DLD1 (cell line): ENCODE measurements around the gene TCERG1L.

Source experiments
- in situ Hi-C: cut with HindIII; loops from 2 replicates; pipeline ENCODE4 v1.10.0; 2017; ENCODE audit warnings: low sequenced_read_pairs

TCERG1L gene

DNA sequence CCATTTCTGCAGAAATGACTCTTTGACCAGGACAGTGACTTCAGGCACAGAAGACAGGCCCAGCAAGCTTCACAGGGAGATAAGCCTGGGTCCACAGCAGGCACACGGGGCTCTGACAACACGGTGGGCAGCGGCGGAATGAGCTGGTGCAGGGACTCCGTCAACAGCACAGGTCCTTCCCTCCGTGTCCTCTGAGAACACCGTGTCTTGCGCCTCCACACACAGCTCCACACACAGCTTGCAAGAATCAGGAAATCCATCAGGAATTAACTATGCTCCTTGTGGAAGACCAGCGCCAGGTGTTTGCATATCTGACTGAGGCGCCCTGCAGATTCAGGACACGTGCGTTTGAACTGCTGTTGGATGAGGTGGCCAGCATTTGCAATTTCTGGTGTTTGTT, 39.6 kb downstream of the TCERG1L start:
- in situ Hi-C loops: no loop called here

GRCh38 chr10:131271195-131271880, 40.2 kb downstream of the TCERG1L start:
- in situ Hi-C loops: no loop called here

- in situ Hi-C loops: no loop called here
Observed at GRCh38 chr10:131270461-131271190, 40.9 kb downstream of the TCERG1L start.

DNA sequence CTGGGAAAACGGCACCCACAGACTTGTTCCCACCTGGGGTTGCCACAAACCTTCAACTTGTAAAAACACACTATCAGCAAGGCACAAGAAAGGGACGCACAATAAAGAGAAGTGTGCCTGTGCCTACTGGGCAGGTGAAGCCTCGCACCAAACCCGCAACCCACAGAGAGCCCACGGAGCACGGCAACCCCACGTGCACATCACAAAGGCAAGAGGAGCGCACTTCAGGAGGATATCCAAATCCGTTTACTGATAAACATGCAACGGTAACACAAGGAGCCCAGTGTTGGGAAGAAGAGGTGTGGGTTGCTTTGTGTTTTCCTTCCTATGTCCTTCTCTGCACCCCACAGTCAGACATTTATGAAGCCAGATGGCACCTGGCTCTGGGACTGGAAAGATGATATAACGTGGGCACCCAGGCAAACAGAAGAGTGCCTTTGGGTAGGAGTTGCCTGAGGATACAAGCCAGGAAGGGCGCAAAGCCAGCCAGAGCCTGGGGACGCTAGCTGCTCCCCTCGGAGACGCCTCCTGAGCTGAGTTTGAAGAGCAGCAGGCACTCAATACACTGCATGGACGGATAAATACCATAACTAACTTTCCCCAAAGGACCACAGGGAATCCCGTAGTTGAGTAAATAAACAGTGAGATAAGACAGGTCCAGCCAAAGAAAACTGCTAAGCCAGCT, 41.6 kb downstream of the TCERG1L start:
- in situ Hi-C loops: no loop called here

GRCh38 chr10:131267814-131268095, 43.8 kb downstream of the TCERG1L start:
- in situ Hi-C loops: no loop called here

DNA sequence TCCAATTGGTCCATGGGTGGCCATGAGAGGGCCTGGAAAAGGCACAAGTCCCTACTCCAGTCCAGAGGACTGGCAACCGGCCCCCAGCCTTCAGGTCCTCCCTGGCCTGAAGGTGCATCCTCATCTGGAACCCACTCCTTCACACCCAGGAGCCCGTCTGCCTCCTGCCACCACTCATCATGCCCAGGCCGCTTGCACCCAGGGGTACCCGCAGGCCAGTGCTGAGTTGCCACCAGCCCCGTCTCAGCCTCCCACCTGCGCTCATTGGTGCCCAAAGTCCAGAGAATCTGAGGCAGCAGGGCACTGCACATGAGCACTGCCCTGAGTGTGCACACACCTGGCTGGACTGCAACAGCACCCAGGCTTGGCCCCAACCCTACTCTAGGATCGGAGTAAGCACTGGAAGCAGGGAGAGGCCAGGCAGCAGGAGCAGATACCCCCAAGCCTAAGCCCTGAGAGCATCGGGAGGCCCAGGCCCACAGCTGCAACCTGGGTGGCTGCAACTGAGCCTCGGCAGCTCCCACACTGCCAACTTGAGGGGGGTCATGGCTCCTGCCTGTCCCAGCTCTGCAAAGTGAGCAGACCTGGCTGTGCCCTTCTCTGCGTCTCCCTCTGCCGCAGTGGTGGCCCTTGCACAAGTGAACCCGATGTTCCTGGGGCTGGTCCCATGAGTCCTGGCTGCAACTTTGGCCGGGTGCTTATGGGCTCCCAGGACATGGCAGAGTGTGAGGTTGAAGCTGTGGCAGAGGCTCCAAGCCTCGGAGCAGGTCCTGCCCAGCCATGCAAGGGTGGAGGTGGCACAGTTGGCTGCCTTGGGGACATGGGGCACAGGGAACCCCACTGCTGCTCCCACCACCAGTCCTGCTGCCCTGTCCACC, 44.3 kb downstream of the TCERG1L start:
- in situ Hi-C loops: no loop called here

GRCh38 chr10:131264110-131264788, 47.3 kb downstream of the TCERG1L start:
- in situ Hi-C loops: no loop called here

- in situ Hi-C loops: no loop called here
Observed at GRCh38 chr10:131261890-131262475, 49.5 kb downstream of the TCERG1L start.

DNA sequence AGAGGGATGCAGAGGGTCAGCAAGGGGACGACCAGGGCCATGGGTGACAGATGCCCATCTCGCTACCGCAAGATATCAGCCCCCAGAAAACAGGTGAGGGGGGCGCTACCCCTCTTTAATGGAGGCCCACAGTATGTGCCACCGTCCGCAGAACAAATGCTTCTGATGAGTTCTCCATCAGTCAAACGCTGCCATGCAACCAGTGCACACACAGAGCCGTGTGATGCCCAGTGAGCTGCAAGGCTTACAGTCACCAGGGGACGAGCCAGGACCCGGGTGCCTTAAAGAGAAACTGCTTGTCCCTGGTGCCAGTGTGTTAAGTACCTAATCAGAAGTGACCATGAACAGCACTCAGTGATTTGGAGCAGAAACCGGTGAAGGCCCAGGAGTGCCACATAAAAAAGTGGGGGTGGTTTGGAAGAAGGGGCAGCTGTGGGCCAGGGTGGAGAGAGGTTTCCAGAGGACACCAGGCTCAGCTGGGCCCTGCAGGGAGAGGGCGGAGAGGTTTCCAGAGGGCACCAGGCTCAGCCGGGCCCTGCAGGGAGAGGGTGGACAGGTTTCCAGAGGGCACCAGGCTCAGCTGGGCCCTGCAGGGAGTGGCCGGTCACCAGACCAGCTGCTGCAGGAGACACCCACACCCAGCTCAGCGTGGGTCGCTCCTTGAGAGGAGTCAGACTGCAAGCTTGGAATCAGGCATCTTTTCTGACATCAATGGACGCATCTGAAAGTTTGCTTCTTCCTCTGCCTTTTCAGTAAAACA, 50.9 kb downstream of the TCERG1L start:
- in situ Hi-C loops: no loop called here

DNA sequence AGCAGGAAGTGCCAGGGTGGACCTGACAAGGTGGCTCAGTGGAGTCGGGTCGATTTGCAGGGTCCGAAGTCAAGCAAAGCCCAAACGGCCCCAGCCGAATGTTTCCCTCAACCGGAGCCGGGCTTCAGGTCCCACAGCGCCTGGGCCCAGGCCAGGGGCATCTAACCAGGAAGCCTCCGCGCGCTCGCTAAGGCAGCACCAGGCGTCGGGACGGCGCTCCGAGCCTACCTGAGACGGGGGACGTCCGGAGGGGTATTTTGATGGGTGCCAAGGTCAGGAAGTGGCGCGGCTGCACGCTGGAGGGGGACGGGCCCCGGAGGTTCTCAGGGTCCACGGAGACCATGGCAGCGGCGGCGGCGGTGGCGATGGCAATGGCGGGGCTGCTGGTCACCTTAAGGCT, 51.5 kb downstream of the TCERG1L start:
- in situ Hi-C loops: no loop called here

DNA sequence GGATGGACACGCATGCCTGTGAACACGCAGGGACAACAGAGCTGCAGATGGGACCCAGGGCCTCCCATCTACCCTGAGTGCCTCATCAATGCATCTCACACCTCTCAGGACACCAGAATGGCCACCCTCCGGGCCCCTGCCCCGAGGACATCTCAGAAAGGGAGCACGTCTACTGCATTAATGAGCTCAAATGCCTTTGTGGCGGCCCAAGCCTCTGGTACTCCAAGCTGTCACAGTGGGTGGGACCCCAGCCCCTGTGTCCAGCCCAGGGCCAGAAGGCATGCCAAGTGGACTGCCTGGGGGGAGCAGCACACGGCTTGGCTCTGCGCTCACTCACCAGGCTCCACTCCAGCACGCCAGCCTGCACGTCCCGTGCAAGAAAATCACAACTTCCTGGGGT, 52.0 kb downstream of the TCERG1L start:
- in situ Hi-C loops: no loop called here

DNA sequence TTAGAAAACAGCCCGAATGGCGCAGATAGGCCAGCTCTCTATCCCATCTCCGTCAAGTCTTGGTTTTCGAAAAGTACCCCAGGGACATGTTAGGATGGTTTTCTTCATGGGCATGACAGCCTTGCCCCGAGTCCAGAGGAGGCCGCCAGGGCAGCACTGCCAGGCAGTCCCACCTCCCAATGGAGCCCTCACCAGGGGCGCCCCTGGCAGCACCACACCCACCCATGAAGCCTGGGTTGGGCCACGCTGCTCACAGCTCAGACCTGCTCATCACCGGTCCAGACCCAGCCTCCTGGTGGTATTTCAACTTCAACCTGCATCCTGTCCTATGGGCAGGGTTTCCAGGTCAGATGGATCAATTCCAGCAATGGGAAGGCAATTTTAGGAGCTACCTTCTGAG, 53.3 kb downstream of the TCERG1L start:
- in situ Hi-C loops: no loop called here

DNA sequence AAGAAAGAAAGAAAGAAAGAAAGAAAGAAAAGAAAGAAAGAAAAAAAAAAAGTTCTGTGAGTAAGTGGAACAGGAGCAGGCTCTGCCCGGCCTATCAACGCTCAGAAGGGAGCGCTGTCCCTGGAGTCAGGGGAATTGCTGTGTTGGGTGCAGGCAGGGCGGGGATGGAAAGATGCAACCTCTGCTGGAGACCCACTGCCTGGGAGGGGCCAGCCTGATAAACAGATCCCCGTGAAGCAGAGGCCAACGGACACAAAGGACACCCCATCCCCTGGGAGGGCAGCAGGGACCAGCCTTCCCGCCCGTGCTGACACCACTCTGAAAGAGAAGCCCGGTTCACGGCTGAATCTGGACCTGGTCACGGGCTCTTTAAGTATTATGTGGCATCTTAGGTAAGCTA, 54.5 kb downstream of the TCERG1L start:
- in situ Hi-C loops: no loop called here

DNA sequence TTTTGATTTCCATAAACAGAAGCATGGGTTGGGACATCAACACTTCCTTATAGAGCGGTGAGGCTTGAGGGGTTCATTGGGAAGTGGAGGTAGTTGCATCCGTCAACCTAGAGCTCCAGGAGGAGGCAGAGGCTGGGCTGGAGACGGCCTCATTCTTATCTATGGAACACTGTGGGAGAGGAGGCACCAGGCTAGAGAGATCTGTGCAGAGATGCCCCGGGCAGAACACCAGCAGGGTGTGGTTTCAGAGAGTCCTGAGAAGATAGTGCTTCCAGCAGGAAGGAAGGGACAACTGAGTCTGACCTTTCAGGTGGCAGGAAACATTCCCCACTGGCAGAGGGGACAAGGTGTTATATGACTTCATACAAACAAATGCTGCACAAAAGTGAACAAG, 56.7 kb downstream of the TCERG1L start:
- in situ Hi-C loops: no loop called here

- in situ Hi-C loops: no loop called here
Observed at GRCh38 chr10:131253931-131254858, 57.3 kb downstream of the TCERG1L start.

DNA sequence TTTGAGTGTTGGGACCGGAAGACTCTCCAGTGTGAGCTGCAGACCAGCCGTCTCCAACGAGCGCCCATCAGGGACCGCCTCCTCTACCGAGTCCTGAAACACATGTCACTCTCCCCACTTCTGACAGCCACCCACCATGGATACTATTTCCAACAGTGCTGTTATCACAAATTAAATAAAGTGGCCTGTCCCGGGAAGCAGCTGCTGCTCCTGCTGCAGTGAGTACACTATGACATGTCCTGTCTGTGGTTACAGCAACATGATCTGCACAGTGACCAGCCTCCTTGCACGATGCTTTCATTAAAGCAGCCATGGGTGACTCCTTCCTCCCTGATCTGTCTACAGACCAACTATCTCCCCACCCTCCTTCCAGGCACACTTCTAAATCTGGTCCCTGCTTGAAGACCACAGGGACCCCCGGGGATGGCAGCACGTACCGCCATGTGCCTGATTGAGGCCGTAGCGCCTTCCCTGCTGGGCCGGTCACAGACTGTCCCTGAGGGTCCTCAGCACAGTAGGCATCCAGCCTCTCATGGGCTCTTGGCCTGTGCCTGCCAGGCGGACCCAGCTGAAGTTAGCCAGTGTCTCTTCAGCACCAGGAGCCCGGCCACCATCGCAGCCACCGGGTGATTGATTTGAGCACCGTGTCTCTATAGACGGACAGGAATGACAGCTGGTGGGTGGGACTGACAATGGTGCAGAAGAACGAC, 58.8 kb downstream of the TCERG1L start:
- in situ Hi-C loops: no loop called here

DNA sequence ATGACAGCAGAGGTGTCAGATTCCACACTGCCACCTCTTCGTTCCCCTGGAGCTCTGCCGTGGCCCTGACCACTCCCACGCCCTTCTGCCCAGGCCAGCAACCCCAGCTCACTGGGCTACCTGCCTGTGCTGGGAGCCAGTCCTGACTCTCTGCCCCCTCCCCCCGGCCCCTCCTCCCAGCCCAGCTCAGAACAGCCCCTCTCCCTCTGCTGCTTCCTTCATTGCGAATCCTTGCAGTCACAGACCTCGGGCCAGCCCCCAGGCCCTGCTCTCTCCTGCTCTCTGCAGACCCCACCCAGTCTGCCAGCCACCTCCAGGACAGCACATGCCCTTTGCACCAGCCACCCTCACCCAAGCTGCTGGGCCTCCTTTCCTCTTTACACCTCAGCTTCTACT, 60.4 kb downstream of the TCERG1L start:
- in situ Hi-C loops: no loop called here
